ENCODE data around the gene MFRP.
A peak's percentile ranks its signal among the peaks of the same experiment; 100 is the strongest.

MFRP gene

GRCh38 chr11:119373921-119374631 lies 27.6 kb upstream of the MFRP start:
- DNase-seq: peak; percentile 86
- in situ Hi-C loops (cut with MboI; ENCODE audit: low pct_unique_long_range_greater_than_20kb, low sequenced_read_pairs): no loop called here

- no peak for DNase-seq
- in situ Hi-C loops (cut with MboI; ENCODE audit: low pct_unique_long_range_greater_than_20kb, low sequenced_read_pairs): no loop called here
Measured at GRCh38 chr11:119373059-119373920, 26.8 kb upstream of the MFRP start.

DNA sequence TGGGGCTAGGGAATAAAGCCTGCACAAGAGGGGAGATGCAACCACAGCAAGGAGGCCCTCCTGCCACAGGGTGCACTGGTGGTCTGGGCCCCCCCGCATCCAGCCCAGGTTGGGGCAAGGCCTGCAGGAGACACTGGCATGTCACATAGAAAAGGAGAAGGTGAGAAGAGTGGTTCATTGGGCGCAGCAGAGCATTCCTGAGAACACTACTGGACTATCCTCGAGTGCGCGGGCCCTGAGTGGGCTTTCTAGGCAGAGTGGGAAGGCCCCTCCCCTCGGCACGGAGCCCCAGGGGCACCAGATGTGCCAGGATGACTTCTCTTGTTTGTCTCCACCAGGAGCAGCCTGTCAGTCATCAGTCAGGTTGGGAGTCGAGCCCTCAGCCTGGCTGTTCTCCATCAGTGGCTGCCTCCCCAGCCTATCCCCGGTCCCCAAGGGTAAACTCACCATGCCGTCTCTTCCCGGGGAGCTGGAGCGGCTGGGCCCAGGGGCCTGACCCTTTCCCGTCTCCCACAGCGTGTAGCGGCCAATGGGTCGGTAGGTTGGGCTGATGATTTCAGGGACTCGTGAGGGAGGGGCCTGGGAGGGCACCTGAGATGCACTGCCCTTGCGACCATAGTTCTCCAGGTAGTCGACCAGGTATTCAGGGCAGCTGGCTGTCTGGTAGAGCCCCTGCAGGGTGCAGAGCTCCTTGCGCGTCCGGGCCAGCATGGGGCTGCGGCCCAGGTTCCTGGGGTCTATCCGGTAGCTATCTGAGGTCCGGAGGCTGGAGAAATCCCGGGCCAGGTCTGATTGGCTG lies 26.0 kb upstream of the MFRP start:
- DNase-seq: no peak
- in situ Hi-C loops (cut with MboI; ENCODE audit: low pct_unique_long_range_greater_than_20kb, low sequenced_read_pairs): no loop called here

- DNase-seq: no peak
- in situ Hi-C loops (cut with MboI; ENCODE audit: low pct_unique_long_range_greater_than_20kb, low sequenced_read_pairs): no loop called here
Measured at GRCh38 chr11:119371778-119372182, 25.3 kb upstream of the MFRP start.

- no peak for DNase-seq
- in situ Hi-C loops (cut with MboI; ENCODE audit: low pct_unique_long_range_greater_than_20kb, low sequenced_read_pairs): no loop called here
Measured at GRCh38 chr11:119371067-119371601, 24.6 kb upstream of the MFRP start.

GRCh38 chr11:119370486-119371046 lies 24.1 kb upstream of the MFRP start:
- in situ Hi-C loops (cut with MboI; ENCODE audit: low pct_unique_long_range_greater_than_20kb, low sequenced_read_pairs): no loop called here
- no peak for DNase-seq

DNA sequence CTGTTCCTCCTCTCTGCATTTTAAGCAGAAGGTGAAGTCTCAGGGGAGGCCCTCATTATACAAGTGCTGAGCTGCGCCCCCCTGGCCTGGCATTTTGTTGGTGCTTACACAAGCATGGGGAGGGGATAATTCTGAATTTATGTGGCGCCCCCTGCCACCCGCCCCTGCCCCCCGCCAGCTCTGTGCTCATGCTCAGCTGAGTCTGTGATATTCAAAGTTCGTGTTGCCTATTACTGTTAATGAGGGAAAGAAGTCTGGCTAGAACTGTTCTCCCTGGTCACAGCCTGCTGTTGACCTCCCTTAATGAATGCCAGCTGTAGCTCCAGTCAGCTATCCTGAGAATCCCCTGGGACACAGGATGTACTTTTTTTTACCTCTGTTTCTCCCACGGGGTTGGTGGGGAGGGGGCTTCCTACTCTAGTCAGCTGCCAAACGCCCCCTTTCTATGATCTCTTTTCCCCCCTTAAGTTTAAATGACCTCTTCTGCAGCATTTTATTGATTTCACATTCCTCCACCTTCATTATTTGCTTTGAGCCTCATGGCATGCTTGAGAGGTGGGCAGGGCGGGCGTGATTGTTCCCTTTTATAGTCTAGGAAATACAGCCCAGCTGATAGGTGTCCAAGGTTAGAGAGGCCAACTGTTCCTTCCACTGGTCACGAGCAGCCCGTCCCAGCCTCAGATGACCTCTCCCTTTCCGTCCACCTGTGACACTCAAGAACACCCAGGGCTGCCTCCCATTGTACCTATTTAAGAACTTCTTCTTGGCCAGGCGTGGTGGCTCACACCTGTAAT lies 22.8 kb upstream of the MFRP start:
- no peak for DNase-seq
- in situ Hi-C loops (cut with MboI; ENCODE audit: low pct_unique_long_range_greater_than_20kb, low sequenced_read_pairs): no loop called here

- in situ Hi-C loops (cut with MboI; ENCODE audit: low pct_unique_long_range_greater_than_20kb, low sequenced_read_pairs): no loop called here
- DNase-seq: no peak
Measured at GRCh38 chr11:119368121-119369034, 21.9 kb upstream of the MFRP start.

DNA sequence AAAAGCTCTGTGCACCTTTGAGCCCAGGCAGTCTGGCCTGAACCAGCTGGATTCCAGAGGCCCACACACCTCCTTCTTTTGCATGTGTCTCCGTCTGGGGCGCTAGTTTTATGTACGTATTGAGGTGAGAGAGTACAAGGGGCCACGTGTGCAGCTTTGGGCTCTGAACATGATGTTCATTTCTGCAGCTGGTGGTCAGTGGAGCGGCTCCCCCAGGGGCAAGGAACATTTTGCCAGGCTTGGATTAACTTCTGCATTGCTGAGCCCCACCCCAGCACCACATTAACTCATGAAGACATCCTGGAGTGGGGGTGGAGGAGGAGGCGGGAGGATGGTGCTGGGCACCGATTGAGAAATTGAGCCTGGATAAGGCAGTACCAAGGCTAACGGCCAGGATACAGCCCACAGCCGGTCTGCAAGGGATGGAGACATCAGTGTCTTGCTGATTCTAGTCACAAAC lies 21.2 kb upstream of the MFRP start:
- in situ Hi-C loops (cut with MboI; ENCODE audit: low pct_unique_long_range_greater_than_20kb, low sequenced_read_pairs): no loop called here
- DNase-seq: no peak

GRCh38 chr11:119366690-119367620 lies 20.4 kb upstream of the MFRP start:
- in situ Hi-C loops (cut with MboI; ENCODE audit: low pct_unique_long_range_greater_than_20kb, low sequenced_read_pairs): no loop called here

DNA sequence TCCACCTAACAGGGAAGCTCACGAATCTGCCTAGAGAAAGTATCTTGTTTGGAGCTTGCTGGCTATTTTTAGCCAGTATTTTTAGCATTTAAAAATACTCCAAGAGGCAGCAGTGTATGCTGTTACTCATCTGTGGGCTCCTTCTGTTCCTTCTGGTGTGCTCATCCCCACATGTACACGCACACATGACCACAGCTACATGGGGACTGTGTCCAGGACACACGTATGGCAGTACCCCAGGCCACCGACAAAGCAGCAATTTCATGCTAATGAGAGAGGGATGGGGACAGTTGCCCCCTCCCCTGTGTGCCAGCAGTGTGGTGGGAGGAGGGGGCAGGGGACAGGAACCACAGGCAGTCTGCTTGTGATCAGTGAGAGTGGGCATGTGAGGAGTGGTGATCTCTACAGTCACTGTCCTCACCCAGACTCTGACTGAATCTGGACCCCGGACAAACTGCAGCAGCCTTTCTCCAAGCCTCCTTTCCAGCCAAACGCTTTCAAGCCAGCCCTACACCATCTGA lies 18.6 kb upstream of the MFRP start:
- in situ Hi-C loops (cut with MboI; ENCODE audit: low pct_unique_long_range_greater_than_20kb, low sequenced_read_pairs): no loop called here
- DNase-seq: no peak

More at GRCh38 chr11:119366690-119367620, 20.4 kb upstream of the MFRP start:
- no peak for DNase-seq

DNA sequence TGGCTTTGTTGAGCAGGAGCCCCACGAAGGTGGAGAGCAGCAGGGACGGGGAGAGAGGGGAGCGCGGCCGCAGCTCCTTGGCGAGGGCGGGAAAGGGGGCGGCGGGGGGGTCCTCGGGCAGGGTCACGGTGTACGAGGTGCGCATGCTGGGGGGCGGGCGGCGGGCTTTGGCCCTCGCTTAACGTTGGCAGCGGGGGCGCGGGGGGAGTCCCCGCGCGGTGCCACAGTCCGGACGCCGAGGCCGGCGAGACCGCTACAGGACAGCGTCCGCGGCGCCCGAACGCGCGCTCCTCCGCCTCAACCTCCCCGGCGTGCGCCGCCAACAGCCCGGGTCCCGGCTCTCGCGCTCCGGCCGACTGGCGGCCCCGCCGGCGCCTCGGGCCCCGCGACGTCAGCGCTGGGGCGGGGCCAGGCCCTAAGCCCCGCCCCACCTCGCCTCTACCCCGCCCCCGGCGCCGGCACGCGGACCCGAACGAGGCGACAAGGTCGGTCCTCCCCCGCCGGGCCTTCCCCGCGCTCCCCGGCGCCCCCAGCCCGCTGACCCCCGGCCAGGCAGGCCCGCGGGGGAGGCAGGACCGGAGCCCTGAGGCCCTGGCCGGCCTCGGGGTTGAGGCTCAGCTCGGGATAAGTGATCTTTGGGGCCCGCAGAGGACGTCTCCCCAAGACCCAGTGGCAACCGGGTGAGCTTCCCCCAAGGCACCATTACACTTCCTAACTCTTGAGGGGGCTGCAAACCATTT lies 17.5 kb upstream of the MFRP start:
- no peak for DNase-seq
- in situ Hi-C loops (cut with MboI; ENCODE audit: low pct_unique_long_range_greater_than_20kb, low sequenced_read_pairs): no loop called here

- in situ Hi-C loops (cut with MboI; ENCODE audit: low pct_unique_long_range_greater_than_20kb, low sequenced_read_pairs): no loop called here
Measured at GRCh38 chr11:119363081-119363850, 16.8 kb upstream of the MFRP start.

DNA sequence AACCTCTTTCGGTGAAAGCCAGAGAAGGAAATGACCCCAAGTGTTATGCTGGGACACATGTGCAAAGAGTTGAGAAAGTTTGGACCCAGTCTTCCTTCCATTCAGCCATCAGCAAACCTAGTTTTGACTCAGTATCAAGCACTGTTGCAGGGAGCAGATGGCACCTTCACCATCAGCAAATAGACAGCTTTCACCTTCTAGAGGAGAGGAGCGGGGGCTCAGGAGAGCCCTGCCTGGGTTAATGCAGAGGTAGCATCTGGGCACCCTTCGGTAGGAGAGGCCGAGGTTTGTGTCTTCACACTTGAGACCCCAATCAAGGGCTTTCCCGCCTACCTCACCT lies 16.2 kb upstream of the MFRP start:
- in situ Hi-C loops (cut with MboI; ENCODE audit: low pct_unique_long_range_greater_than_20kb, low sequenced_read_pairs): no loop called here
- no peak for DNase-seq

More at GRCh38 chr11:119363081-119363850, 16.8 kb upstream of the MFRP start:
- DNase-seq: no peak
